Activated CD8-positive, alpha-beta memory T cell treated with anti-CD3 and anti-CD28 coated beads for 4 hours (primary cell): ENCODE results near the gene ATF1.
"Not testable (repeated sequence)": the region's sequence is repeated elsewhere in the genome, so short reads cannot be mapped to it uniquely, and the experiment has no call there.

Experiments
- DNase-seq, 2 donors: peaks; one replicate each; pipeline ENCODE4 v3.0.0-alpha.2; 2020; ENCODE audit warnings: low read depth in 2 of 2

The ATF1 gene

DNA sequence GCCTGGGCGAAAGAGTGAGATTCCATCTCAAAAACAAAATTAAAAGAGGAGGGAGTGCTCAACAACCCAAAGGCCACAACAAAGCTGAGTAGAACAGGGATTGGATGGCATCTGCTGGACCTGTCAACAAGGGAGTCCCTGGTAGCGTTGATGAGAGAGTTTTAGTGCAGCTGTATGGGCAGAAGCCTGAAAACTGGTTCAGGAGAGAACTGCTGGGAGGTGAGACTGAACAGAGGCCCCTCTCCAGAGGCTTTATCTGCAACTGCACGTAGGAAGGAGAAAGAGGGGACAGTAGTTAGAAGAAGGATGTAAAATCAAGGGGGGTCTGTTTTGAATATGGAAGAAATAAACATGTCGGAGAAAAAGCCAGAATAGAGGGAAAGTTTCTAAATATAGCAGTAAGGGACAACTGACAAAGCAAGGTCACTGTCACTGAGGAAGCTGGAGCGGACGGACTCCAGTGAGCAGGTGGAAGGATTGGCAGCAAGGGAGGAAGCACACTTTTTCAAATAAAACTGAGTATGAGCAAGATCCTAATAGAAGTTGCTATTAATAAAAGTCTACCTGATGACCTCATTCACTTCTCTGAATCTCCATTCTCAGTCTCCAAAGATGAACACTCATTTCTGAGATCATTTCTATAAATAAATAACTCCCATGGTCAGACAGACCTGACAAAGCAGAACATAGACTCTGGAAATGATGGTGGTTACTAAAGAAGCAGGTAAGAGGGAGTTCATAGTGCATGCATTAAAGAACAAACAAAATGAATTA, 11.8 kb upstream of the ATF1 start:
- DNase-seq, result no peak

DNA sequence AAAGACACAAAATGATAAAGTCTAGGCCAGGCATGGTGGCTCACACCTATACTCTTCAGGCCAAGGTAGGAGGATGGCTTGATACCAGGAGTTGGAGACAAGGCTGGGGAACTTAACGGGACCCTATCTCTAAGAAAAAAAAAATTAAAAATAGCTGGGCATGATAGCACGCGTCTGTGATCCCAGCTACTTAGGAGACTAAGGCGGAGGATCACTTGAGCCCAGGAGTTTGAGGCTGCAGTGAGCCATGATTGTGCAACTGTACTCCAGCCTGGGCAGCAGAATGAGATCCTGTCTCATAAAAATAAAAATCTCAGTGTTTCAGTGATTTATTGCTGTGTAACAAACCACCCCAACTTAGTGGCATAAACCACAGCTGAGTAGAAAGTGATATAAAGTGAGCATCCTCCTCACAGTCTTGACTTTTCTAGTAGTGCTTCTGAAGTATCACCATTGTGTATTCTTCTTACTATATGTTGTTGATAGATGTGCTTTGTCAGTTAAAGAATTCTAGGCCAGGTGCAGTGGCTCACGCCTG, 10.6 kb upstream of the ATF1 start:
- no peak for DNase-seq

DNA sequence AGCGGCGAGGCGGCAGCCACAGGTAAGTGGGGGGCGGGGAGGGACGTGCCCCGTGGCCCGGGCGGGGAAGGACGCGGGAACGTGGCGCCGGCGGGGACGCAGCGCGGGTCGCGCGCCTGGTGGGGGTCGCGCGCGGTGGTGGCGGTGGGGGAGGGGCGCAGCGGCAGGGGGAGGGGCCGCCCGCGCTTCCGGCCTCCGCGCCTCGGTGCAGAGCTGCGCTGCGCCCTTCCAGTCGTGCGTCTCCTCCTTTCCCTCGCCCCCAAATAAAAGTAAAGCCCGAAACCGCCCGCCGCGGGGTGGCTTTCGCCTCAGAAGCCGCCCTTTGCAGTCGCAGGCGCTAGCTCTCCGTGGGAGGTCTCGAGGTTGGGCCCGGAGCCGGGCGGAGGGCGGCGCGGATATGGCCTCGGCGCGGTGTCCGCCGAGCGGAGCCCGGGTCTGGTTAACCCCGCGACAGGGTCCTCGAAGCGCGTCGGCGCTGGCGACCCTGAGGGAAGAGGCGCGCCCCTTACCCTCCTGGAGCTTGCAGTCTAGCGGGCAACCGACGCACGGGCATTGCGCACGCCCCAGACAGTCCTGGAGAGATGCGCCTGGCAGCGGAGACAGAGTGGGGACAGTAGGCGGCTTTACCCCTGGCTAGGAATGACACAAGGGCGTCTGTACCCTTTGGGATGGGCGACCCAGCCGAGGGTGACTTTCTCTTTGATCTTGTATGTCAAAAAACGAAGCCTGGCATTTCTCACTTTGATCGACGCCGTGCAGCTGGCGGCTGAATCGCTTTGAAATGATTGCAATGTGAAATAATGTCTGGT, 589 bp downstream of the ATF1 start:
- DNase-seq, result peak in 1 of 2 donors; percentile 5

DNA sequence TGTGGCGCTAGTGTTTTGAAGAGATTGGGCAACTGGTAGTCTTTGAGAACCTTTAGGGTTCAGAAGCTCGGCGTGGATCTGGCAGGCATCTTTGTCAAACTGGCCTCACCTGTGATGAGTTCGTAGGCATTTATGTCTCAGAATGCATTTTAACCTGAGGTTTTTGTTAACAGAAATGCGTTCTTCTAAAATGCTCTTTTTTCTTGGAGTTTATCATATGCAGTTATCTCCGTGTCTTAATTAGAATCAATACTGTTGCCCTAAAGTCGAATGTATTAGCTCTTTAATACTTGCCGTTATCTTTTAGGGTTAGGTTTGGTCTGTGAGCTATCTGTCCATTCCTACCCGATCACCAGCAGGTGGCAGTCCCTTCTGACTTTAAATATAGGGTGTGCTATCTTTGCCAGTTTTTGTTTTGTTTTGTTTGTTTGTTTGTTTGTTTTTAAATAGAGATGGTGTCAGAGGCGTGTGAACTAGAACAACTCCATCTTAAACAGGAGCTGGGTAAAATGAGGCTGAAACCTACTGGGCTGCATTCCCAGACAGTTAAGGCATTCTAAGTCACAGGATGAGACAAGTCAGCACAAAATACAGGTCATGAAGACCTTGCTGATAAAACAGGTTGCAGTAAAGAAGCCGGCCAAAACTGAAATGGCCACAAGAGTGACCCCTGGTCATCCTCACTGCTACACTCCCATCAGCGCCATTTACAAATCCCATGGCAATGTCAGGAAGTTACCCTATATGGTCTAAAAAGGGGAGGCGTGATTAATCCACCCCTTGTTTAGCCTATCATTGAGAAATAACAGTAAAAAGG, 1.4 kb downstream of the ATF1 start:
- no peak for DNase-seq

DNA sequence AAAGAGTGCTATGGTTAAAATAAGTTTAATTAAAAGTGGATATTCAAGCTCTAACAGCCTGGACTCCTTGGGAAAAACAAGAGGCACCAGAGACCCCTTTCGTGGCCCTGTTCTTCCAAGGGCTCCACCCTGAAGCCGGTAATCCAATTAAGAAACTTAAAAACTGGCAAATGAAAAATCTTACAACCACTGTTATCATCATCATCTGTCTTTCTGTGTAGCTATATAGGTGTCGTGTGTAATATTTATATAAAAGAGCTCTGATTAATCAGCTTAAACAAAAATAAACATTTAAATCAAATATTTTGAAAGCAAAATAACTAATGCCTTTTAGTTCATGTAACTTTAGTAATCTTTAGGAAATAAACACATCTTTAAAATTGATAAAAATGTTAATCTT, 4.5 kb downstream of the ATF1 start:
- no peak for DNase-seq

DNA sequence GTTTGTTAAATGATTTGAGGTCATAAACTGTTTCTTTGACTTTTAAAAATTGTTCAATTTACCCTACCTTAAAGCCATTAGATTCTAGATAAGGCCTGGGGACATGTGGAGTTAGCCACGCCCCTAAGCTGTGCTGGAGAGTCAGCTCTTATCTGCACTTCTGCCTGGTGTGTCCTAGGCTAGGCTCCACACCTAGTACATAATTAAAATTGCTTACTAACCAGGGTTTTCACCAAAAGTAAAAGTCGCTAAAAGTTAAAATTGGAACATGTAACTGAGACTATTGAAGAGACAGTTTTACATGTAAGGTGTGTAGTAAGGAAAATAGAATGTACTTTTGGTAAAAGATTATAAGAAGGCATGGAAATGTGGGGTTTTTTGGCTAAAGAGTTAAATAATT, 4.9 kb downstream of the ATF1 start:
- not testable (repeated sequence) for DNase-seq

DNA sequence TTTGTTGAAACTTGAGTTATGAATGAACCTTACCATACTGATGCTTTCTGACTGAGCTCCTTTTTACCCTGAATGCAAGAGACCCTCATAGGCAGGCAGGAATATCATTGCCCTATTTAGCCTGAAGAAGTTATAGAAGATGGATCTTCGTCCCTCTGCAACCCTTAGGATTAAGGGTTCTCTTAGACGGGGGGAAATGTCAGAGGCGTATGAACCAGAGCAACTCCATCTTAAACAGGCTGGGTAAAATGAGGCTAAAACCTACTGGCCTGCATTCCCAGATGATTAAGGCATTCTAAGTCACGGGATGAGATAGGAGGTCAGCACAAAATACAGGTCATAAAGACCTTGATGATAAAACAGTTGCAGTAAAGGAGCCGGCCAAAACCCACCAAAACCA, 7.5 kb downstream of the ATF1 start:
- DNase-seq, result no peak

DNA sequence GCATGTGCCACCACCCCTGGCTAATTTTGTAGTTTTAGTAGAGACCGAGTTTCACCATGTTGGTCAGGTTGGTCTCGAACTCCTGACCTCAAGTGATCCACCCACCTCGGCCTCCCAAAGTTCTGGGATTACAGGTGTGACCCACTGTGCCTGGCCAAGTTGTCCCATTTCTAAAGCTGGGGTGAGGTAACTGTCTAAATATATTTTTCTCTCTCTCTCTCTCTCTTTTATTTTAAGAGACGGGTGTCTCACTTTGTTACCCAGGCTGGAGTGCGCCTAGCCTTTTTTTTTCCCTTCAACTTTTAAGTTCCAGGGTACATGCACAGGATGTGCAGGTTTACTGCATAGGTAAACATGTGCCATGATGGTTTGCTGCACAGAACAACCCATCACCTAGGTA, 8.6 kb downstream of the ATF1 start:
- no peak for DNase-seq

DNA sequence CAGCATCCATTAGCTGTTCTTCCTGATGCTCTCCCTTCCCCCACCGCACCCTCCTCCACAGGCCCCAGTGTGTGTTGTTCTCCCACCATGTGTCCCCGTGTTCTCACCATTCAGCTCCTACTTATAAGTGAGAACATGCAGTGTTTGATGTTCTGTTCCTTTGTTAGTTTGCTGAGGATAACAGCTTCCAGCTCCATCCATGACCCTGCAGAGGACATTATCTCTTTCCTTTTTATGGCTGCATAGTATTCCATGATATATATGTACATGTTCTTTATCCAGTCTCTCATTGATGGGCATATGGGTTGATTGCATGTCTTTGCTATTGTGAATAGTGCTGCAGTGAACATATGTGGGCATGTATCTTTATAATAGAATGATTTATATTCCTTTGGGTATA, 9.0 kb downstream of the ATF1 start:
- DNase-seq, result no peak

DNA sequence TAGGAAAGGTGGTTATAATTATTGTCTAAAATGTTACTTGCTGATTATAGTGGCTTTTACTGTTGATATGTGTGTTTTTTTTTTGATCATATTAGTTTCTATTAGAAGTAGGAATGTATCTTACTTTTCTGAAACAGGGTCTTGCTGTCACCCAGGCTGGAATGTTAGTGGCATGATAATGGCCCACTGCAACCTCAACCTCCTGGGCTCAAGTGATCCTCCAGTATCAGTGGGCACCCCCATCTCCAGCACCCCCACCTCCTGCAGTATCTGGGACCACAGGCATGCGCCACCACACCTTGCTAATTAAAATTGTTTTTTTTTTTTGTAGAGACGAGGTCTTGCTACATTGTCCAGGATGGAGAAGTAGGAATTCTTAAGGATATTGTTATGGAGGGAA, 11.3 kb downstream of the ATF1 start:
- DNase-seq, result no peak

DNA sequence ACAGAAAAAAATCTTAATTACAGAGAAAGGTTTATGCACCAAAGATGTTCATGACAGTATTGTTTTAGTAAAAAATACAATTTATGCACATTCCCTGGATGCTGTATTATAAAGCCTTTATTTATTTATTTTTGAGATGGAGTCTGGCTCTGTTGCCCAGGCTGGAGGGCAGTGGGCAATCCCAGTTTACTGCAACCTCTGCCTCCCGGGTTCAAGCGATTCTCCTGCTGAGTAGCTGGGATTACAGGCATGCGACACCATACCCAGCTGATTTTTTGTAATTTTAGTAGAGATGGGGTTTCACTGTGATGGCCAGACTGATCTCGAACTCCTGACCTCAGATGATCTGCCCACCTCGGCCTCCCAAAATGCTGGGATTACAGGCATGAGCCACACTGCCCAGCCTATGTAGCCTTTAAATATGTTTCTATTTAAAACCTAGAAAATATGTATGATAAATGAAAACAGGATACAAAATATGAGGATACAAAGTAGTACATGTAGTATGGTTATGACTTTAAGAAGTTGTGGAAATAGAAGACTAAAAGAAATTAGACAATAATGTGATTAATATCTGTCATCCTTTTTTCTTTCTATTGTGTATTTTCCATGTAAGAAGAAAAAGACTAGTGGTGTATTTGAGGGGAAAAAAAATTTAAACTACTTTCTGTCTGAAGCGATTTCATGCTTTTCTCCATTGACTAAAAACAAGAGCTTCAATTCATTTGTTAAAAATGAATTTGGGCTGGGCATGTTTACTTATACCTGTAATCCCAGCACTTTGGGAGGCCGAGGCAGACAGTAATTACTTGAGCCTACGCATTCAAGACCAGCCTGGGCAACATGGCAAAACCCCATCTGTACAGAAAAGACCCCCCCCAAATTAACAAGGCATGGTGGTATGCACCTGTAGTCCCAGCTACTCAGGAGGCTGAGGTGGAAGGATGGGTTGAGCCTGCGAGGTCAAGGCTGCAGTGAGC, 13.1 kb downstream of the ATF1 start:
- DNase-seq, result no peak

DNA sequence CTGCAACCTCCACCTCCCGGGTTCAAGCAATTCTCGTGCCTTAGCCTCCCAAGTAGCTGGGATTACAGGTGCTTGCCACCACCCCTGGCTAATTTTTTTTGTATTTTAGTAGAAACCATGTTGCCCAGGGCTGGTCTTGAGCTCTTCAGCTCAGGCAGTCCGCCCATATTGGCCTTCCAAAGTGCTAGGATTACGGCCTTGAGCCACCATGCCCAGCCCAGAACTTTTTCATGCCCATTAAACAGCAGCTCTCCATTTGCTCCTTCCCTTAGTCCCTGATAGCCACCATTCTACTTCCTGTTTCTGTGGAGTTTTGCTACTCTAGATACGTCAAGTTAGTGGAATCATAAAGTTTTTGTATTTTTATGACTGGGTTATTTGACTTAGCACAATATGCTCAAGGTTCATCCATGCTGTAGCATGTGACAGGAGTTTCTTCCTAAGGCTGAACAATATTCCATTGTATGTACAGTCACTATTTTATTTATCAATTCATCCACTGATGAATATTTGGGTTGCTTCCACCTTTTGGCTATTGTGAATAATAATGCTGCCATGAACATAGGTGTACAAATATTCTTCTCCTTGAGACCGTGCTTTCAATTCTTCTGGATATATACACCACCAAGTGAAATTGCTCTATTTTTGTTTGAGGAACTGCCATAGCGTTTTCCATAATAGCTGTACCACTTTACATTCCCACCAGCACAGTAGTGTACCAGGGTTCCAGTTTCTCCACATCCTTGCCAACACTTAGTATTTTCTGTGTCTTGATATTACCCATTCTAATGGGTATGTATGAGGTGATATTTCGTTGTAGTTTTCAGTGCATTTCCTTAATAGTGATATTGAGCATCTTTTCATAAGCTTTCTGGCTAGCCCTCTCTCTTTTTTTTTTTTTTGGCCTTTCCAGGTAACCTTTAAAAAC, 15.0 kb downstream of the ATF1 start:
- DNase-seq, result no peak

DNA sequence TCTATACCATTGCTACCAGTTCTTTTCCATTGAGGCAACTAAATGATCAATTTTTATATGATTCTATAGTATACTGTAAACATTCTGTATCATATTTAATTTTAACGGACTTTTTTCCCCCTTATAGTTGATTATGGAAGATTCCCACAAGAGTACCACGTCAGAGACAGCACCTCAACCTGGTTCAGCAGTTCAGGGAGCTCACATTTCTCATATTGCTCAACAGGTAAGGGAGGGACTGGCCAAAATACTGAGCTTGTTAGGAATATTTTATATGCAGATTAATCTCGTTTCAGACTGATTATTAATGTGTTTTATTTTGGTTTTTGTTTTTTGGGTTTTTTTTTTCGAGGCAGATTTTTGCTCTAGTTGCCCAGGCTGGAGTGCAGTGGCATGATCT, 16.1 kb downstream of the ATF1 start:
- DNase-seq, result no peak

DNA sequence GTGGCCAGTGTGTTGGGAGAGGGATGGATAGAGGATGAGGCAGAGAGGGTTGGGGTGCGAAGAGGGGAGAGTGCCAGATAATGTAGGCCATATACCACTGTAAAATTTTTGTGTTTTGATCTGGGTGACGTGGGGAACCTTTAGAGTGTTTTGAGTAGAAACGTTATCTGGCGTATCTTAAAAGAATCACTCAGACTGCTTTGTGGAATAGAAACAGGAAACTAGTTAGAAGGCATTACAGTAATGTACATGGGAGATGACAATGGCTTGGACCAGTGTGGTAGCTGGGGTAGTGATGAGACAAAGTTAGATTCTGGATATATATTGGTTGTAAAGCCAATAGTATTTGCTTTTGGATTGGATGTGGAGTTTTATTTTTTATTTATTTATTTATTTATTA, 20.6 kb downstream of the ATF1 start:
- no peak for DNase-seq

DNA sequence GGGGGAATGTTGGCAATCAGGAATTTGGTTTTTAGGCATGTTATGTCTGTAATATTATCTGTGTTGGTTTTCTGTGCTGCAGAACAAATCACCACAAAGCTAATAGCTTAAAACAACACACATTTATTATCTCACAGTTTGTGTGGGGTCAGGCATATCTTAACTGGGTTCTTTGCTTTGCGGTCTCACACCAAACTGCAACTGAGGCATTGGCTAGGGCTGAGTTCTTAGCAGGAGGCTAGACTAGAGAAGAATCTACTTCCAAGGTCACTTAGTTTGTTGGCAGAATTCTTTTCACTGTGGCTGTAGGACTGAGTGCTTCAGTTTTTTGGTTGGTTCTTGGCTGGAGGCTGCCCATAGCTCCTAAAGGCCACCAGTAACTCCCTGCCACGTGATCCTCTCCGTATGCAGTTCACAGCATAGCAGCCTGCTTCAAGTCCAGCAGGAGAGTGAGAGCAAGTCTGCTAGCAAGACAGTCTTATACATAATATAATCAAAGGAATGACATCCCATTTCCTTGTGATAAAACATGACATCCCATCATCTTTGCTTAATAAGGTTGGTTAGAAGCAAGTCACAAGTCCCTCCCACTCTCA, 21.6 kb downstream of the ATF1 start:
- DNase-seq, result no peak

DNA sequence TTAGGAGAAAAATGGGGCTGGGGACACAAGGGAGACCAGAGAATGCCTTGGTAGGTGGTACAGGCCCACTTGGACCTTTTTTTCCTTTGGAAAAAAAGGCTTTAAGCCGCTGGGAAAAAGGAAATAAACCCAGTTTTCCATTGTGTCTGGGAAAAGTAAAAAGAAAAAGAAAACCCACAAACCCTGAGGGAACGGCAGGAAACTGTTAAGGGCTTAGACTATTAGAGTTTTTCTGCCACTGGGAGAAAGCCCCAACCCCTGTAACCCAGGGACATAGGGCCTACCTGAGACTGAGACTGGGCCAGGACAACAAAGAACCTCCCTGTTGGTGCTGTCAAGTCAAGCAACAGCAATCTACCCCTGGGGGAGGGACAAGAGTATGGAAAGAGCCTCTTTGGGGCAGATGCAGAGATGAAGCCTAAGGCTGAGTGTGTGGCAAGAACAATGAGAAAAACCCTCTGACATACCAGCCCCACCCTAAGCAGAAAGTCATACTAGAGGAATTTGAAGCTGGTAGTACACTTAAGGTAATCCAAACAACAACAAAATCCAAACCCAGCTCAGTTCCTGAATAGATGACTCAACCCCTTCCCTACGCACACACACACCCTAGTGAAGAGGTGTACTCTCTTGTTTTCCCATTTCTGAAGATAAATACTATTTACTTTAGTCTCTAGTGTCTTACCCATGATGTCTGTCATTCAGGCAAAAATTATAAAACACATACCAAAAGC, 22.8 kb downstream of the ATF1 start:
- DNase-seq, result no peak

DNA sequence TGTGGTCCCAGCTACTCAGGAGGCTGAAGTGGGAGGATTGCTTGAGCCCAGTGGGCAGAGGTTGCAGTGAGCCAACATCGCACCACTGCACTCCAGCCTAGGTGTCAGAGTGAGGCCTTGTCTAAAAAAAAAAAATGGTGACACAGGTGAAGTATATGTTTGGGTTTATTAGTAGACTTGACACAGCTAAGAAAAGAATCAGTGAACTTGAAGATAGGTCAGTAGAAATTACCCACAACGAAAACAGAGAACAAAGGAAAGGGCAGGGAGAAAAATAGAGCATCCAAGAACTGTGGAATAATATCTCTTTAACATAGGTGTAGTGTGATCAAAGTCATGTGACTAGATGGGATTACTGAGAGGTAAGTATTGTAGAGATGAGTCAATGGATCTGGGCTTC, 23.7 kb downstream of the ATF1 start:
- no peak for DNase-seq

DNA sequence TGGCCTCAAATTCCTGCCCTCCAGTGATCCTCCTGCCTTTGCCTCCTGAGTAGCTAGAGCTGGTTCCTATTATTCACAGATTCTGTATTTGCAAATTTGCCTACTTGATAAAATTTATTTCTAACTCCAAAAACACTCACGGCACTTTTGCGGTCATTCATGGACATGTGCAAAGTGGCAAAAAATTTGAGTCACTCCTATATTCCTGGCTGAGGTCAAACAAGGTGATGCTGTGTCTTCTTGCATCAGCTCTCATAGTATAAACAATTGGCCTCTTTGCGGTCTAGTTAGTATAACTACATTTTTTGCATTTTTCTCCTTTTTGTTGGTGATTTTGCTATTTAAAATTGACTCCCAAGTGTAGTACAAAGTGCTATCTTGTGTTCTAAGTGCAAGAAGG, 24.7 kb downstream of the ATF1 start:
- no peak for DNase-seq

DNA sequence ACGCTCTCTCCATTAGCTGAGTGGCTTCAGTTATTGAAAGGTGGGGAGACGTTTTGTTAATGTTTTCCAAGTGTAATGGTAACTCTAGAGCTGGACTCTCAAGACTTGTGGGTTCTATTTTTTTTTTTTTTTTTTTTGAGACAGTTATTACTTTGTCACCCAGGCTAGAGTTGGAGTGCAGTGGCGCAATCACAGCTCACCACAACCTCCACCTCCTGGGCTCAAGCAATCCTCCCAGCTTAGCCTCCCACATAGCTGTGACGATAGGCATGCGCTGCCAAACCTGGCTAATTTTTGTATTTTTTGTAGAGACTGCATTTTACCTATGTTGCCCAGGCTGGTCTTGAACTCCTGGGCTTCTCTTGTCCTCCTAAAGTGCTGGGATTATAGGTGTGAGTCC, 26.2 kb downstream of the ATF1 start:
- DNase-seq, result no peak
